ENCODE results near the gene C9orf153. TPM values are rescaled to one million over a fixed set of nuclear protein-coding genes. Genes with fewer than 3 reads are reported as not detected.
"Not testable (repeated sequence)": the region's sequence is repeated elsewhere in the genome, so short reads cannot be mapped to it uniquely, and the experiment has no call there.

The C9orf153 gene
- polyA plus RNA-seq, 4 donors = 0.09 to 0.29 (median 0.21) TPM; not detected in 1

DNA sequence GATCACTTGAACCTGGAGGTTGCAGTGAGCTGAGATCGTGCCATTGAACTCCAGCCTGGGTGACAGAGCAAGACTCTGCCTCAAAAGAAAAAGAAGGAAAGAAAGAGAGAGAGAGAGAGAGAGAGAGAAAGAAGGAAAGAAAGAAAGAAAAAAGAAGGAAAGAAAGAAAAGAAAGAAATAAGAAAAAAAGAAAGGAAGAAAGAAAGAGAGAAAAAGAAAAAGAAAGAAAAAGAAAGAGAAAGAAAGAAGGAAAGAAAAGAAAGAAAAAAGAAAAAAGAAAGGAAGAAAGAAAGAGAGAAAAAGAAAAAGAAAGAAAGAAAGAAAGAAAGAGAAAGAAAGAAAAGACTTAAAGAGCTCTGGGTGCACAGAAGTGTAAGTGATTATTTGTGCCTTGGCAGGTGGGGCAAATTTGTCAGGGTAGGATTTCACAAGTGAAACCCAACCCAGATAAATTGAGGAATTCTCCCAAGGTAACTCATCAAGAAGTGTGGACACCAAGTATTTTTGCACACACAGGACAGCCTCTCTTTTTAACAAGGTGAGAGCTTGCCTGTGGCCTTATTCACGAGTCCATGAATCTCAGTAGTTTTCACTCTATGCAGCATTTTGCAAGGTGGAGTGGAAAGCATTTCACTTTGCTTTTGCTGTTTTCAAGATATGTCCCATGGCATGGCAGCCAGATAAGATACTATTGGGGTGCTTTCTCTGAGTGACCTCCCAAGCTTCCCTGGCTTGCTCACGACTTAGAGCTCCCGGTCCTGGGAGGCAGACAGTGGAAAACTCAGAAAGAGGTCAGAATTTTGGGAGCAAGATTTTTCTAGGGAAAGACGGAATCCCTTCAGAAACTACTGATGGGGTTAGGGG lies 57.8 kb downstream of the C9orf153 start:
- no peak for DNase-seq (ENCODE audit: low read depth in 4 of 4, low spot score in 3 of 4)

DNA sequence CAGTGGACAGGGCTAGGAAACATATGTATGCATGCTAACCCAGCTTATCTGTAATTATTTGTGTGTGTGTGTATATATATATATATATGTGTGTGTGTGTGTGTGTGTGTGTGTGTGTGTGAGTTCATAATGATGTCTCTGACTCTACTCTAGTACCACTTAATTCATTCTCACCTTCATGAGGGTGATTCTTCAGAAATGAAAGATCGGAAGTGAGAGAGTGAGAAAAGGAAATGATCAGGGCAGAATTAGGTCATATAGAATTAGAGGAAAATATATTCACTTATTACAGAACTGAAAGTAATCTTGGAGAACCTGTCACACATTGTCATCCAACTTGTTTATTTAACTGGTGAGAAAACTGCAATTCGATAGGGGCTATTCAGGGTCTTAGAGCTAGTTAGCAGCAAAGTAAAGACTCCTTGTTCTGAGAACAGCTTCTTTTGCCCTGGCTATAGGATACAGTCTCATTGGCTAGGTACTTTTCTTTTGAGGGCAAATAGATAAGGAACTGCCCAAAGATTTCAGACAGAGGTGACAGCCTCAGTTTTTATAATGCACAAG lies 58.8 kb downstream of the C9orf153 start:
- DNase-seq (ENCODE audit: low read depth in 4 of 4, low spot score in 3 of 4) = no peak

DNA sequence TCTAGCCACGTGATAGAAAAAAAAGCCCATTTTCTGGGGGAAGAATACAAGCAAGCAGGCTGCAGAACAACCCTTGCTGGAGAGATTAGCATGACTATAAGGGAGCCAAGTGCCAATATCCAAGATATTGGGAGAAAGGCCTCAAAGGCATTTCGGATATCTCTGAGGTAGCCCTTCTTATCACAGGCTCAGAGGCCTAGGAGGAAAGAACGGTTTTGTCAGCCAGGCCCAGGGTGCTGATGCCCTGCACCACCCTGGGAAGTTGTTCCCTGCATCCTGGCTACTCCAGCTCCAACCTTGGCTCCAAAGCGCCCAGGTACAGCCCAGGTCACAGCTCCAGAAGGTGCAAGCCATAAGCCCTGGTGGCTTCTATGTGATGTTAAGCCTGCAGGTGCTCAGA lies 66.4 kb downstream of the C9orf153 start:
- no peak for DNase-seq (ENCODE audit: low read depth in 4 of 4, low spot score in 3 of 4)

DNA sequence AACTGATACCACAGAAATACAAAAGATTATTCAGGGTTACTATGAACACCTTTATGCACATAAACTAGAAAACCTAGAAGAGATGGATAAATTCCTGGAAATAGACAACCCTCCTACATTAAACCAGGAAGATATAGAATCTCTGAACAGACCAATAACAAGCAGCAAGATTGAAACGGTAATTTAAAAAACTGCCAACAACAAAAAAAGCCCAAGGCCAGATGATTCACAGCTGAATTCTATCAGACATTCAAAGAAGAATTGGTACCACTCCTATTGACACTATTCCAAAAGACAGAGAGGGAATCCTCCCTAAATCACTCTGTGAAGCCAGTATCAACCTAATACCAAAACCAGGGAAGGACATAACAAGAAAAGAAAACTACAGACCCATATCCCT lies 68.8 kb downstream of the C9orf153 start:
- DNase-seq (ENCODE audit: low read depth in 4 of 4, low spot score in 3 of 4) = not testable (repeated sequence)

DNA sequence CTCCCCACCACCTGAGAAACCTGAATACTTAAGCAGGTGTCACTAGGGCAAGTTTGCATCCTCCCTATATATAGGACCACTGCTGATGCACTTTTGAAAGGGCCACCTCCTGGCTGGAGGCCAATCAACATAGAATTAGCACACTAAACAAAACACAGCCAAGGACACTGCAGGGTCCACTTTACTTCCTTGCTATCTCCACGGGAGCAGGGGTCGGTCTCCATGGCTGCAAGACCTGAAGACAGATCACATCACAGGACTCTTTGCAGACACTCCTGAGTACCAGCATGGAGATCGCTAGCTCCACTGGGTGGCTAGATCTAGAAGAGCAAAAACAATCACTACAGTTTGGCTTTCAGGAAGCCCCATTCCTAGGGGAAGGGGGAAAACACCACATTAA lies 72.3 kb downstream of the C9orf153 start:
- DNase-seq (ENCODE audit: low read depth in 4 of 4, low spot score in 3 of 4) = no peak

DNA sequence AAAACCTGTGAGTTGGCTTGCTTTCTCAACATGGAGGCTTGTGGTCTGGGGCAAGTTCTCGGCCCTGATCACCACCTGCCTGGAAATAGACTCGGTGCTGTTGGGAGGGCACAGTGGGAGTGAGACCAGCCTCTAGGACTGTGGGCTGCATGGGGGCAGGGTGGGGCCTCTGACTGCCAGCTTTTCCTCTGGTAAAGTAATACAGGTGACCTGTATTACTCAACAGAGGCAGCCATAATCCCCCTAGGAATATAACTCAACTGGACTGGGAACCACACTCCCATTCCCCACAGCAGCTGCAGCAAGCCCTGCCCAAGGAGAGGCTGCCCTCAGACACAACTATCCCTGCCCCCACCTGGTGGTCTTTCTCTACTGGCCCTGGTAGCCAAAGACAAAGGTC lies 72.8 kb downstream of the C9orf153 start:
- DNase-seq (ENCODE audit: low read depth in 4 of 4, low spot score in 3 of 4) = no peak

DNA sequence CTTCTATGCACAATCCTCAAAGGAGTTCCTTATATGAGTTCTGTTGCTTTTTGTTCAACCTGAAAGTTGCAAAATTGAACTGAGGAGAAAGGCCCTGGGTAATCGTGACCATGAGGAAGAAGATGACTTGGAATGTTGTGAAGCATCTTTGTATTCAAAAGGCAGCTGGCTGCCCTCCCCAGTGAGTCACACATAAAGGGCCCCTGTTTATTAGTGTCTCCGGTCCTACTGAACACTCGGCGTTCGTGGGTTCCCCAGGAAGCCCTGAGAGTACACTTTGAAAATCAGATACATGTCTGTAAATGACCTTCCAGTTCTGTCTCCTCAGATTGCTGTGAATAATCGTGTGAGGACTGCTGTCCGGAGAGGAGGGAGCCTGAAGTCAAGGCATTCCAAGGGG lies 73.6 kb downstream of the C9orf153 start:
- no peak for DNase-seq (ENCODE audit: low read depth in 4 of 4, low spot score in 3 of 4)

DNA sequence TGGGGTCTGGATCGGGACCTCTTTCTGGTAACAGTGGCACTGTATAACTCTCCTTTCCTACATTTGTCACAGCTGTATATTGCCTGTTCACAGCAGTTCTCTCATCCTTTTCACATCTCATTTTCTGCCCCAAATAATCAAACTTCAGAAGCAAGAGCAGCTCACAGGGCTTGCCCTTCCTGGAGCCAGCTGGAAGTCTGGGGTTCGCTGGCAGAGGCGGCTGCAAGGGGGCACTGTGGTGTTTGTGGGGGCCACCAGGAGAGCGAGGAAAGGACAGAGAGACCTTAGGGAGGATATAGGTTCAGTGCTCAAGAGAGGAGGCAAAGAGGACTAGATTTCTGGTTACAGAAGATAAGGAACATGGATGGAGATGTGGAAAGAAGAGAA lies 75.3 kb downstream of the C9orf153 start:
- DNase-seq (ENCODE audit: low read depth in 4 of 4, low spot score in 3 of 4) = no peak

DNA sequence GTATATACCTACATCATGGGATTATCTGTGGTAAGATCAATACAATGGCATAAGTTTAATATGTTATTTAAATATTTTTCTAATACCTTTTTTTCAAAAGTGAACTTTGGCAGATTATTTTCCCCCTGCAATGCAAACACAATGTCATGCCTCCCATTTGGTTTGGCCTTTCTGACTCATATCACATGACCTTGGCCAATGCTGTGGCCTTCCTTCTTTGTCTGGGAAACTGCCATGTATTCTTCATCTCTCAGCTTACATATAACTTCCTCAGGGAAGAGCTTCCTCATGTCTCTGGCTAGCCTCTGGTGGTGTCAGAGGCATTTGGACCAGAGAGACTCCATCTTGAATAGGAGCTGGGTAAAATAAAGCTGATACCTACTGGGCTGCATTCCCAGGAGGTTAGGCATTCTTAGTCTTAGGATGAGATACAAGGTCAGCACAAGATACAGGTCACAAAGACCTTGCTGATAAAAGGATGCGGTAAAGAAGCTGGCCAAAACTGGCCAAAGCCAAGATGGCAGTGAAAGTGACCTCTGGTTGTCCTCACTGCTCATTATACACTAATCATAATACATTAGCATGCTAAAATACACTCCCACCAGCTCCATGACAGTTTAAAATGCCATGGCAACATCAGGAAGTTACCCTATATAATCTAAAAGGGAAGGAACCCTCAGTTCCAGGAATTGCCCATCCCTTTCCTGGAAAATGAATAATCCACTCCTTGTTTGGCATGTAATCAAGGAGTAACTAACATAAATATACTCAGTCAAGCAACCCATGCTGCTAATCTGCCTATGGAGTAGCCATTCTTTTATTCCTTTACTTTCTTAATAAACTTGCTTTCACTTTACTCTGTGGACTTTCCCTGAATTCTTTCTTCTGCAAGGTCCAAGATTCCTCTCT lies 76.0 kb downstream of the C9orf153 start:
- no peak for DNase-seq (ENCODE audit: low read depth in 4 of 4, low spot score in 3 of 4)

DNA sequence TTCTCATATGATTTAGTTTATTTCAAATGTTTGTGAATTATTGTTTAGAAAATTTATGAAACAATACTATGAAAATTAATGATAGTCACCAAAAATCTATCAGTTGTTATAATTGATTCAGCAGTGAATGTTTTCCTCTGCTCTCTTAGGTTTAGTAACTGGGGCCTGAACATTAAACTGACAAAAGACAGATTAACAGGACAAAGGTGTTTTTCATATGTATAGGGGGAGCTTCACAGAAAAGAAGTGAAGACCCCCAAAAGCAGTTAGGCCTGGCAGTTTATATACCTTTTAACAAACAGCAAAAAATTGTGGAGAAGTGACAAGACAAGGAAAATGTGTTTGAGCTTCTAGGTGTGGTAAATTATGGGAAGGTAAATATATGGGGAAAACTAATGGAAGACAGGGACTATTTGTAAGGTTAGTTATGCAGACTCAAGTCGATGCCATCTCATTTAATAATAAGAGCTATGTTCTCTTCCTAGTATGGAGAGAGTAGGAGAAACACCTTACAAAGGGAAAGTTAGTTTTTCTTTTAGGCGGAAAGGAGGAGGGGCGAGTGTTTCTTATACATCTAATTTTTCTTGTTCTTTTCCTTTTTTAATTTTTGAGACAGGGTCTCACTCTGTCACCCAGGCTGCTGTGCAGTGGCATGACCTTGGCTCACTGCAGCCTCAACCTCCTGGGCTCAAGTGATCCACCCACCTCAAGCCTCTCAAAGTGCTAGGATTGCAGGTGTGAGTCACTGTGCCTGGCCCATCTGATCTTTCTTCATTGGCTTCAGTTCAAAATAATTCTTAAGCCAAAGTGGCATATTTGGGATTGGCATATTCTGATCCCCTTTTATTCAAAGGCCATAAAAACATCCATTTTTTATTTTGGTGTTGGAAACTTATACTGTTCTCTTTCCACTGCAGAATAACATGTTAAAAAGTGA lies 77.8 kb downstream of the C9orf153 start:
- DNase-seq (ENCODE audit: low read depth in 4 of 4, low spot score in 3 of 4) = no peak

DNA sequence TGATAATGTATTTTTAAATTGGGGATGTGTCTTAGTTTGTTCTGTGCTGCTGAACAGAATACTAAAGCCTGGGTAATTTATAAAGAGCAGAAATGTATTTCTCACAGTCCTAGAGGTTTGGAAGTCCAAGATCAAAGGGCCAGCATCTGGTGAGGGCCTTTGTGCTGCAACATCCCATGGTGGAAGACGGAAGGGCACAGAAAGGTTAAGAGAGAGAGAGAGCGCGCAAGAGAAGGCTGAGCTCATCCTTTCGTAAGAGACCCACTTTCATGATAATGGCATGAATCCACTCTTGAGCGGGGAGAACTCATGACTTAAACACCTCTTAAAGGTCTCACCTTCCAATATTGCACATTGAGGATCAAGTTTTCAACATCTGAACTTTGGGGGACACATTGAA lies 81.0 kb downstream of the C9orf153 start:
- DNase-seq (ENCODE audit: low read depth in 4 of 4, low spot score in 3 of 4) = no peak

DNA sequence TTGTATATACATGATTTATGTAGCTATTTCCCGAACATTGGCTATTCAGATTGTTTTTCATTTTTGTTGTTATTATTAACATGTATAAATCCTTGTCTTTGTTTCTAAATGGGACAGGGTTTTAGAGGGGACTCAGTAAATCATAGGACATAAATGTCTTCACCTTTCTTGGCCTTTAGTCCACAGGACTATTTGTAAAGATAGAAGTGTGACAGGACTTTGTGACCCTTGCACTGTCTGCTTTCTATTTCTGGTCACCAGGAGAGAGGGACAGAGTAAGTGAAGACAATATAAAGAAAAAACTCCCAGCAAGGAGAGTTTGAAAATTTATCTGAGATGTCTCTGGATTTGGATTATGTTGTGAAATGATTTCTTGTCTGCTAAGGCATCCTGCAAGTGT lies 81.5 kb downstream of the C9orf153 start:
- DNase-seq (ENCODE audit: low read depth in 4 of 4, low spot score in 3 of 4) = no peak

DNA sequence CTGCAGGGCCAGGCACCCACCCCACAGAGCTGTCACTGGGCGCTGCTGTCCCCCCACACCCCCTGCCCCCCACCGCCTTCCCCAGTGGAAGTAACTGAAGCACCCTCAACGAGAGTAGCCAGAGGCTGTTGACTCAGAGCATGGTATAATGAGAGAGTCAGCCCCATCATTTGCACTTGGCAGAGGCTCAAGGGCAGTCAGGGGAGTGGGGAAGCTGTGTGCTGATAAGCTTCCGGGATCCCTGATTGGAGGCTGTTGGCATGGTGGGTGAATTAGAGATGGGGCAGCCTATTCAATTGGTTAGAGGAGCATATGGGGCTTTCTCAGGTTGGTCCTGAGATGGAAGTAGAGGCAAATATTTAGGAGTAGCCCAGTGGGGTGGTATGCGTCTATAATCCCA lies 83.0 kb downstream of the C9orf153 start:
- no peak for DNase-seq (ENCODE audit: low read depth in 4 of 4, low spot score in 3 of 4)

DNA sequence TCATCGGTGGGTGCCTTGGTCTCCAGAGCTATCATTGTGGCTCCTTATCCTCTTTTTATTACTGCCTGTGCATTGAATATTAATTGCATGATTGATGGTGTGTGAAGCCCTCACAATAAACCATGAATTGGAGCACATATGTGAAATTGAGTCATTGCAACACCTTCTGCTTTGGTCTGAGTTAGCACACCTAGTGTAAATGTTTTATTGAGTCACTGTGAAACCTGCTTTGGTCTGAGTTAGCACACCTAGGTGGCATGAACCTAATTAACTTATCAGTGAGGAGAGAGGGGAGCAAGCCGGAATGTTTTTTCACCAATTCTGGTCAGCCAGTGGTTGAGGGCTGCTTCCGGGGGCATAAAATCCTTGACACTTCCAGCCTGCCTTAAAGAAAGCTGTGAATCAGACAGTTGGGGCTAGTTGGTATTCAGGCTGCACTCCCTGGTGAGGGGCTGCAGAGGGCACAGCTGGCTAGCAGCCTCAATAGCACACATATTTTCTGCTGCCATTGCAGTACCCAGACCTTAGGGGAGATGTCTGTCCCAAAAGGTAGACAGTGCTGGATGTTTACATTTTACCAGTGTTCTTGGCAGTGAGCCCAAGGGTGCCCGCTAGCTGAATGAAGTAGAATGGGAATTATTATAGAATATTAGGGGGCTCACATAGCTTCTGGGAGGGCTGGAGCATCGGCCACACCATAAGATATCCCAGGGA lies 83.6 kb downstream of the C9orf153 start:
- DNase-seq (ENCODE audit: low read depth in 4 of 4, low spot score in 3 of 4) = no peak

DNA sequence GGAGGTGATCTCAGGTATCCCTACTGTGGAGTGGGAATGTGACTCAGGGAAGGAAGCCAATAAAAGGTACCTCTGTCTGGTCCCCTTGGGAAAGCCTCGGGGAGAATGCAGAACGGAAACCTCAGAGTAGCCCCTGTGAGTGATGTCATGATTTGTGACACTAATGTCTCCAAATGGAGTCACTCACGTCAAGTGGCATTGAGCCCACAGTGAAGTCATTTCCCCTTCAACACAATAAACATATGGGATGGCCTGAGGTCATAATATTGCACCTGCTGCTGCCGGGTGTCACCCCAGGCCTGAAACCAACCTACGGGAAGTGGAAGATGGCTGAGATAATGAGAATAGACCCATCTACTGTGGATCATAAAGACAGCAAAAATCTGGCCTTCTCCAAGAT lies 84.2 kb downstream of the C9orf153 start:
- no peak for DNase-seq (ENCODE audit: low read depth in 4 of 4, low spot score in 3 of 4)

Other genes with a start within 250 kb of the C9orf153 start
- 100 to 1,000 TPM; 136 to 176 (median 162) TPM for gene GOLM1, start 160.1 kb downstream of the C9orf153 start, polyA plus RNA-seq (ENCODE audit: insufficient read length in 4 of 4)
- 10 to 100 TPM; 50.8 to 73.9 (median 60.9) TPM for gene ISCA1, start 22.9 kb upstream of the C9orf153 start, polyA plus RNA-seq (ENCODE audit: insufficient read length in 4 of 4)
- gene TUT7, start 94.8 kb upstream of the C9orf153 start, polyA plus RNA-seq (ENCODE audit: insufficient read length in 4 of 4) = 10 to 100 TPM; 21.1 to 27.0 (median 26.5) TPM

All from left renal pelvis (tissue), 4 donors.